Measurements from ENCODE around the gene CLCN4. TPM values are rescaled to one million over a fixed set of nuclear protein-coding genes. Genes with fewer than 3 reads are reported as not detected.

CLCN4 gene
- total and polyA plus RNA-seq, 2 donors (not counting 1 experiment from before 2014, with no cell fraction given): 7.7 to 9.1 TPM

- no peak overlapping the region for H3K27ac Mint-ChIP-seq
- no peak overlapping the region for H3K4me3 Mint-ChIP-seq
- Histone ChIP-seq H3K27ac (ENCODE audit: low read length in 2 of 2) (no peak overlapping the region), H3K4me3 (ENCODE audit: control extremely low read depth in 1 of 5, extremely low read depth in 1 of 5, insufficient read depth in 1 of 5, low read depth in 2 of 5, low read length in 4 of 5) (no peak overlapping the region), H3K36me3 (replicated peaks in 1 of 2; ENCODE audit: control extremely low read depth in 1 of 2, control insufficient read depth in 1 of 2, extremely low read depth in 1 of 2, insufficient read depth in 2 of 2, low read length in 1 of 2) (peaks cover 0 to 57% of the 10 kb centered on the region in 2 experiments), H3K27me3 (replicated peaks in 1 of 4; ENCODE audit: control extremely low read depth in 1 of 4, control insufficient read depth in 3 of 4, insufficient read depth in 4 of 4, low read length in 3 of 4) (no peaks in the 10 kb centered on the region), H3K4me1 (ENCODE audit: control insufficient read depth in 2 of 2, insufficient read depth in 2 of 2, low read length in 2 of 2) (peaks cover 18 to 22% of the 10 kb centered on the region in 2 donors), H3K79me2 (ENCODE audit: control insufficient read depth, insufficient read depth, low read length) (peaks cover 21% of the 10 kb centered on the region), H3K9me3 (ENCODE audit: control extremely low read depth in 1 of 3, control insufficient read depth in 2 of 3, insufficient read depth in 1 of 3, low read length in 2 of 3) (no peaks in the 10 kb centered on the region), H4K20me1 (ENCODE audit: control insufficient read depth, insufficient read depth, low read length, poor library complexity, severe bottlenecking) (no peaks in the 10 kb centered on the region), H2AFZ (ENCODE audit: insufficient read depth, low read depth, low read length, poor library complexity, severe bottlenecking) (no peak overlapping the region), H3K9ac (ENCODE audit: low read length) (no peak overlapping the region), H3K4me2 (replicated peaks; ENCODE audit: low read depth, low read length, poor library complexity, severe bottlenecking) (no peak overlapping the region)
- H3K27me3 Mint-ChIP-seq: no peaks in the 10 kb centered on the region
- DNase-seq: no peak
- intact Hi-C loops (cut with micrococcal nuclease): no loop called here
- ChIA-PET POLR2A (no interaction called here), CTCF (no interaction called here)
- H3K9me3 Mint-ChIP-seq (ENCODE audit: insufficient read depth): no peaks in the 10 kb centered on the region
- 98% methylated on average over 7 of the region's 10 CpGs for WGBS (ENCODE audit: insufficient coverage)
- TF ChIP-seq, protein P1, sequence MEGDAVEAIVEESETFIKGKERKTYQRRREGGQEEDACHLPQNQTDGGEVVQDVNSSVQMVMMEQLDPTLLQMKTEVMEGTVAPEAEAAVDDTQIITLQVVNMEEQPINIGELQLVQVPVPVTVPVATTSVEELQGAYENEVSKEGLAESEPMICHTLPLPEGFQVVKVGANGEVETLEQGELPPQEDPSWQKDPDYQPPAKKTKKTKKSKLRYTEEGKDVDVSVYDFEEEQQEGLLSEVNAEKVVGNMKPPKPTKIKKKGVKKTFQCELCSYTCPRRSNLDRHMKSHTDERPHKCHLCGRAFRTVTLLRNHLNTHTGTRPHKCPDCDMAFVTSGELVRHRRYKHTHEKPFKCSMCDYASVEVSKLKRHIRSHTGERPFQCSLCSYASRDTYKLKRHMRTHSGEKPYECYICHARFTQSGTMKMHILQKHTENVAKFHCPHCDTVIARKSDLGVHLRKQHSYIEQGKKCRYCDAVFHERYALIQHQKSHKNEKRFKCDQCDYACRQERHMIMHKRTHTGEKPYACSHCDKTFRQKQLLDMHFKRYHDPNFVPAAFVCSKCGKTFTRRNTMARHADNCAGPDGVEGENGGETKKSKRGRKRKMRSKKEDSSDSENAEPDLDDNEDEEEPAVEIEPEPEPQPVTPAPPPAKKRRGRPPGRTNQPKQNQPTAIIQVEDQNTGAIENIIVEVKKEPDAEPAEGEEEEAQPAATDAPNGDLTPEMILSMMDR (IDR thresholded peaks at IDR 0.05): no peak
- no peak for TF ChIP-seq EZH2 (IDR thresholded peaks at IDR 0.05; ENCODE audit: borderline replicate concordance, insufficient read depth, low read depth, low read length, poor library complexity, severe bottlenecking)
- no peak for ATAC-seq (ENCODE audit: low read depth)
- peaks cover 24% of the 10 kb centered on the region for H3K4me1 Mint-ChIP-seq
Observed at GRCh38 chrX:10126834-10127233, 29.9 kb upstream of the CLCN4 start.

DNA sequence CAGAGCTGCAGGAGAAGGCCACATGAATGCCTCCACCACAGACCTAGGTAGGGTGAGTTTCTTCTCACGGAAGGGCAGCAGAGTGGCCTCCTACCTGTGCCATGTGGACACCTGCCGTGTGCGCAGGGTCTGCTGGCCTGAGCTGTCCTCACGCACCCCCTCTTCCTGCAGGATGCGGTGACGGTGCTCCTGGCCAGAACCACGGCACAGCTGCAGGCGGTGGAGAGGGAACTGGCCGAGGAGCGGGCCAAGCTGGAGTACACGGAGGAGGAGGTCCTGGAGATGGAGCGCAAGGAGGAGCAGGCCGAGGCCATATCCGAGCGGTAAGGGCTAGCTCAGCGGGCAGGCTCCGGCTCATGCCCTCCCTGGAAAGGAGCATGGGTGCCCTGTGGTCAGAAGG lies 28.4 kb upstream of the CLCN4 start:
- WGBS (ENCODE audit: insufficient coverage): 98% methylated on average over 14 of the region's 17 CpGs
- no peaks in the 10 kb centered on the region for H4K20me1 ChIP-seq (ENCODE audit: control insufficient read depth, insufficient read depth, low read length, poor library complexity, severe bottlenecking)

More for the DNA sequence above, 28.4 kb upstream of the CLCN4 start:
- no peak overlapping the region for H3K9ac ChIP-seq (ENCODE audit: low read length)
- no peak overlapping the region for H3K27ac ChIP-seq (ENCODE audit: low read length in 2 of 2)
- H3K4me3 ChIP-seq (ENCODE audit: control extremely low read depth in 1 of 5, extremely low read depth in 1 of 5, insufficient read depth in 1 of 5, low read depth in 2 of 5, low read length in 4 of 5): no peak overlapping the region
- Mint-ChIP-seq H3K27me3 (no peaks in the 10 kb centered on the region), H3K4me3 (no peak overlapping the region), H3K9me3 (ENCODE audit: insufficient read depth) (no peaks in the 10 kb centered on the region), H3K4me1 (peaks cover 13% of the 10 kb centered on the region), H3K27ac (no peak overlapping the region)
- TF ChIP-seq EZH2 (IDR thresholded peaks at IDR 0.05; ENCODE audit: borderline replicate concordance, insufficient read depth, low read depth, low read length, poor library complexity, severe bottlenecking): no peak
- TF ChIP-seq, protein P1 (IDR thresholded peaks at IDR 0.05): no peak
- ChIA-PET CTCF (interaction anchor here (1.6 kb wide), 1 partner anchor 9 kb away, joined by 8 read pairs; no protein-coding TSS in a partner anchor), POLR2A (no interaction called here)
- DNase-seq (no peak), ATAC-seq (ENCODE audit: low read depth) (no peak)
- peaks cover 0 to 63% of the 10 kb centered on the region in 2 experiments for H3K36me3 ChIP-seq (replicated peaks in 1 of 2; ENCODE audit: control extremely low read depth in 1 of 2, control insufficient read depth in 1 of 2, extremely low read depth in 1 of 2, insufficient read depth in 2 of 2, low read length in 1 of 2)
- H3K27me3 ChIP-seq (replicated peaks in 1 of 4; ENCODE audit: control extremely low read depth in 1 of 4, control insufficient read depth in 3 of 4, insufficient read depth in 4 of 4, low read length in 3 of 4): no peaks in the 10 kb centered on the region
- intact Hi-C loops (cut with micrococcal nuclease): no loop called here
- peaks cover 4 to 7% of the 10 kb centered on the region in 2 donors for H3K4me1 ChIP-seq (ENCODE audit: control insufficient read depth in 2 of 2, insufficient read depth in 2 of 2, low read length in 2 of 2)
- H3K9me3 ChIP-seq (ENCODE audit: control extremely low read depth in 1 of 3, control insufficient read depth in 2 of 3, insufficient read depth in 1 of 3, low read length in 2 of 3): no peaks in the 10 kb centered on the region
- no peak overlapping the region for H3K4me2 ChIP-seq (replicated peaks; ENCODE audit: low read depth, low read length, poor library complexity, severe bottlenecking)
- H2AFZ ChIP-seq (ENCODE audit: insufficient read depth, low read depth, low read length, poor library complexity, severe bottlenecking): no peak overlapping the region
- H3K79me2 ChIP-seq (ENCODE audit: control insufficient read depth, insufficient read depth, low read length): peaks cover 18% of the 10 kb centered on the region
